Ishikawa (cell line): ENCODE data around the gene GABRB1.

Experiments
- CEBPB ChIP-seq: IDR thresholded peaks from 2 replicates; pipeline ENCODE4 v1.6.1; 2012
- CREB1 ChIP-seq: IDR thresholded peaks from 2 replicates; pipeline ENCODE4 v1.6.1; 2012; ENCODE audit warnings: low read depth
- EGR1 ChIP-seq: IDR thresholded peaks from 2 replicates; pipeline ENCODE4 v1.6.1; 2012
- EP300 ChIP-seq: IDR thresholded peaks from 2 replicates; pipeline ENCODE4 v1.6.1; 2012; ENCODE audit warnings: borderline replicate concordance
- FOXM1 ChIP-seq: IDR thresholded peaks from 2 replicates; pipeline ENCODE4 v1.6.1; 2012; ENCODE audit warnings: low read depth, borderline replicate concordance
- MAX ChIP-seq: IDR thresholded peaks from 2 replicates; pipeline ENCODE4 v1.6.1; 2012
- RAD21 ChIP-seq: IDR thresholded peaks from 2 replicates; pipeline ENCODE4 v1.6.1; 2012; ENCODE audit warnings: low read depth
- REST ChIP-seq: IDR thresholded peaks from 2 replicates; pipeline ENCODE4 v1.6.1; 2012; ENCODE audit warnings: low read depth, mild to moderate bottlenecking
- TEAD4 ChIP-seq: IDR thresholded peaks from 2 replicates; pipeline ENCODE4 v1.6.1; 2012
- USF1 ChIP-seq: IDR thresholded peaks from 2 replicates; pipeline ENCODE4 v1.6.1; 2012
- ZBTB7A ChIP-seq: IDR thresholded peaks from 2 replicates; pipeline ENCODE4 v1.6.1; 2012; ENCODE audit warnings: low read depth

GABRB1 gene

GRCh38 chr4:47473141-47473750, 441.9 kb downstream of the GABRB1 start:
- TF ChIP-seq REST (no peak), CEBPB (no peak), ZBTB7A (no peak), TEAD4 (no peak)

DNA sequence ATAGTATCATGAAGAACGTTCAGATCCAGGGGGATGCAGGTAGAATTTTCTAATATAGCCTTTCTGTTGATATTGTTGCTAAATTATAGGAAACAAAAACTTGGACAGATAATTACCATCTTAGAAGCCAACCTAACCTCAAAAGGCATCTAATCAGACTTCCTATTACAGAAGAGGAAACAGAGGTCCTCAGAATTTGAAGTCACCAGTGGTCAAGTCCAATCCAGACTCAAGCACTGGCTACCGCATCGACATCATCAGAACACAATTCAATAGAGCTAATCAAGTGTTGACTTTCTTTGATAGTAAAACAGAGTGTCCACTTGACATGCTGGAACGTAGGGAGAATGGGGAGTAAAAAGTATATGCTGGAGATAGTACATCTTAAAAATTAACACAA, 443.4 kb downstream of the GABRB1 start:
- no peak for TF ChIP-seq EP300

DNA sequence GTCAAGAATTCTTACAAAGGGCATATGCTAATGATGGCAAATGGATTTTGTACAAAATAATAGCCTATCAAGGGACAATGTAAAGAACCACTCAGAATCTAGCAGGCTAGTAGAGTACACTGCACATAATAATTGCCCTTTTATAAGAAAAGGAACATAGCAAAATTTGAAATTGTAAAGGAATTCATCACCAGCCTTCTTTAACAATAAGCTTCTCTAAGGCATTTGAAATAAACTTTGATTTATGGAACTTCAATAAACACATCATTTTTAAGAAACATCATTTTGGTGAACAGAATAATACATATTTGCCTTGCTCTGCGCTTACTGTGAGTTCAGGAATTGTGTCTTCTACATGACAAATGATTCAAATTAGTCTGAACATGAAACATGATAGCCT, 444.0 kb downstream of the GABRB1 start:
- no peak for TF ChIP-seq REST
- no peak for TF ChIP-seq CEBPB
- no peak for TF ChIP-seq CREB1
- no peak for TF ChIP-seq USF1
- TF ChIP-seq MAX = no peak
- no peak for TF ChIP-seq EGR1
- TF ChIP-seq FOXM1 = no peak
- no peak for TF ChIP-seq RAD21
- no peak for TF ChIP-seq TEAD4
- no peak for TF ChIP-seq ZBTB7A
